ENCODE measurements around the gene CLDN6. TPM values are rescaled to one million over a fixed set of nuclear protein-coding genes. Genes with fewer than 3 reads are reported as not detected.
A peak's percentile ranks its signal among the peaks of the same experiment; 100 is the strongest.

CLDN6 gene
- total RNA-seq, 2 donors from 2014 or later, result not detected

DNA sequence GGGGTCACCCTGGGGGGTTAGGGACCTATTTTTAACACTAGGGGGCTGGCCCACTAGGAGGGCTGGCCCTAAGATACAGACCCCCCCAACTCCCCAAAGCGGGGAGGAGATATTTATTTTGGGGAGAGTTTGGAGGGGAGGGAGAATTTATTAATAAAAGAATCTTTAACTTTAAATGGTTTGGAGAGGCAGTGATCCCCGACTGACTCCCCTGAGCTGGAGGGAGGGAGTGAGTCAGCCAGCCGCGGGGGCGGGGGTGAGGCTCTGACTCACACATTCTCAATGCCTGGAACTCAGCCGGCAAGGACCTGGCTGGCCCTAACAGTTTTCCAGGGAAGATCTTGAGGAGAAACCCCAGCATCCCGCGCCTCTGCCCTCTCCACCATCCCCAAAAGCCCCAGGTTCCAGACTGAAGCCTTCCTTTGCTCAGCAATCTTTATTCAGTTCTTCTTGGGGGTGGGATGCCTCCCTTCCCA is 4.3 kb upstream of the CLDN6 start:
- Histone ChIP-seq H3K9me3 (no peaks in the 10 kb centered on the region), H3K4me1 (ENCODE audit: control insufficient read depth in 1 of 2, low read depth in 2 of 2) (peaks cover 0 to 39% of the 10 kb centered on the region in 2 donors), H3K36me3 (peaks cover 12% of the 10 kb centered on the region), H3K4me3 (peak overlapping the region; percentile 98), H3K27me3 (replicated peaks; ENCODE audit: insufficient read depth) (no peaks in the 10 kb centered on the region), H3K27ac (peak overlapping the region; percentile 94 to 100)
- peak; percentile 78 for DNase-seq (ENCODE audit: low spot score)
- peak; percentile 36 for ATAC-seq (ENCODE audit: insufficient number of reproducible peaks, low FRiP score, low read depth)
- TF ChIP-seq, protein P1, sequence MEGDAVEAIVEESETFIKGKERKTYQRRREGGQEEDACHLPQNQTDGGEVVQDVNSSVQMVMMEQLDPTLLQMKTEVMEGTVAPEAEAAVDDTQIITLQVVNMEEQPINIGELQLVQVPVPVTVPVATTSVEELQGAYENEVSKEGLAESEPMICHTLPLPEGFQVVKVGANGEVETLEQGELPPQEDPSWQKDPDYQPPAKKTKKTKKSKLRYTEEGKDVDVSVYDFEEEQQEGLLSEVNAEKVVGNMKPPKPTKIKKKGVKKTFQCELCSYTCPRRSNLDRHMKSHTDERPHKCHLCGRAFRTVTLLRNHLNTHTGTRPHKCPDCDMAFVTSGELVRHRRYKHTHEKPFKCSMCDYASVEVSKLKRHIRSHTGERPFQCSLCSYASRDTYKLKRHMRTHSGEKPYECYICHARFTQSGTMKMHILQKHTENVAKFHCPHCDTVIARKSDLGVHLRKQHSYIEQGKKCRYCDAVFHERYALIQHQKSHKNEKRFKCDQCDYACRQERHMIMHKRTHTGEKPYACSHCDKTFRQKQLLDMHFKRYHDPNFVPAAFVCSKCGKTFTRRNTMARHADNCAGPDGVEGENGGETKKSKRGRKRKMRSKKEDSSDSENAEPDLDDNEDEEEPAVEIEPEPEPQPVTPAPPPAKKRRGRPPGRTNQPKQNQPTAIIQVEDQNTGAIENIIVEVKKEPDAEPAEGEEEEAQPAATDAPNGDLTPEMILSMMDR (IDR thresholded peaks at IDR 0.05), result no peak

DNA sequence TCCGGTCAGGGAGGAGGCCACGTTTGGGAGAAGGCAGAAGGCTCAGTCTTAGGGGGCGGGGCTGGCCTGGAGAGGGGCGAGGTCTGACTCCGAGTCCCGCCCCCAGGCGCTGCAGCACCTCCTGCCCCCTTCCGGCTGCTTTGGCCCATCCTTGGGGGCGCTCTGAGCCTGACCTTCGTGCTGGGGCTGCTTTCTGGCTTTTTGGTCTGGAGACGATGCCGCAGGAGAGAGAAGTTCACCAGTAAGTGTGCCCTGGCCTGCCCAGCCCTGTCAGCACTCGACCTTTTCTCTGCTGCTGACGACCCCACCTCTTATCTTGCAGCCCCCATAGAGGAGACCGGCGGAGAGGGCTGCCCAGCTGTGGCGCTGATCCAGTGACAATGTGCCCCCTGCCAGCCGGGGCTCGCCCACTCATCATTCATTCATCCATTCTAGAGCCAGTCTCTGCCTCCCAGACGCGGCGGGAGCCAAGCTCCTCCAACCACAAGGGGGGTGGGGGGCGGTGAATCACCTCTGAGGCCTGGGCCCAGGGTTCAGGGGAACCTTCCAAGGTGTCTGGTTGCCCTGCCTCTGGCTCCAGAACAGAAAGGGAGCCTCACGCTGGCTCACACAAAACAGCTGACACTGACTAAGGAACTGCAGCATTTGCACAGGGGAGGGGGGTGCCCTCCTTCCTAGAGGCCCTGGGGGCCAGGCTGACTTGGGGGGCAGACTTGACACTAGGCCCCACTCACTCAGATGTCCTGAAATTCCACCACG is 3.6 kb upstream of the CLDN6 start:
- Histone ChIP-seq H3K36me3 (peaks cover 10% of the 10 kb centered on the region), H3K27me3 (replicated peaks; ENCODE audit: insufficient read depth) (no peaks in the 10 kb centered on the region), H3K4me3 (peak overlapping the region; percentile 98), H3K9me3 (no peaks in the 10 kb centered on the region), H3K4me1 (ENCODE audit: control insufficient read depth in 1 of 2, low read depth in 2 of 2) (peaks cover 0 to 39% of the 10 kb centered on the region in 2 donors), H3K27ac (peak overlapping the region; percentile 94 to 100)
- ATAC-seq (ENCODE audit: insufficient number of reproducible peaks, low FRiP score, low read depth), result peak; percentile 30
- TF ChIP-seq, protein P1 (IDR thresholded peaks at IDR 0.05), result peak; percentile 6
- DNase-seq (ENCODE audit: low spot score), result peak; percentile 75

DNA sequence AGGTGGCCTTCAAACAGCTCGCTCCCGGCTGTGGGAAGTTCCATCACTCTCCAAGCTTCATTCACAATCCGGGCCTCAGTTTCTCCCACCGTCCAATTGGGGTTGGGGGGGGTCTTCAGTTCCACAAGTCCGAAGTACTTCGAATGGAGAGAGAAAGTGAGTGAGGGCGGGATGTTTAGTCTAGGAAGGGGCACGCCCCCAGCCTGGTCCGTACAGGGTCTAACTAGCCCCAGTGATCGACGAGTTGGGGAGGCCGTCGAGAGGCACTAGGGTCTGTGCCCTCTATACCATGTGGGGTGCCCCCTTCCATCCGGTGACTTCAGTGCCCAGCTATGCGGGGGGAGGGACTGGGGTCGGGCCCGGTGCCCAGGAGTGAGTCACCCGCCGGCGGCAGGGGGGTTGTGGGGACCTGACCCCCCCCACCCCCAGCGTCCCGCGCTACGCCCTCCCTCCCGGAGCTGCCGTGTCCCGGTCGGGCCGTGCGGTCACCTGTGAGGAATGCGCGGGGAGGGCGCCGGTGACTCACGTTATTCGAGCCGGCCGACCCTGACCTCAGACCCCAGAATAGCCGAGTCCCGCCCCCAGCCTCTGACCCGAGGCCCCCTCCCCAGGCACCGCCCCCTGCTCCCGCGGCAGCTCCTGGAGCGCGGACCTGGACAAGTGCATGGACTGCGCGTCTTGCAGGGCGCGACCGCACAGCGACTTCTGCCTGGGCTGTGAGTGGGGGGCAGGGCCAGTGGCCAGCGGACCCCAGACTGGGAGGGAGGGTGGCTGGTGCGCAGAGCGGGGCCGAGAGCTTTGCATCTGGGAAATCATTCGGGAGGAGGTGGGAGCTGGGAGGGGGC is 2.8 kb upstream of the CLDN6 start:
- Histone ChIP-seq H3K4me1 (ENCODE audit: control insufficient read depth in 1 of 2, low read depth in 2 of 2) (peaks cover 0 to 39% of the 10 kb centered on the region in 2 donors), H3K9me3 (no peaks in the 10 kb centered on the region), H3K27me3 (replicated peaks; ENCODE audit: insufficient read depth) (no peaks in the 10 kb centered on the region), H3K4me3 (peak overlapping the region; percentile 98), H3K27ac (peak overlapping the region; percentile 94 to 100), H3K36me3 (peaks cover 2% of the 10 kb centered on the region)
- DNase-seq (ENCODE audit: low spot score) (peak; percentile 76), ATAC-seq (ENCODE audit: insufficient number of reproducible peaks, low FRiP score, low read depth) (peak; percentile 52)
- TF ChIP-seq, protein P1 (IDR thresholded peaks at IDR 0.05), result no peak

DNA sequence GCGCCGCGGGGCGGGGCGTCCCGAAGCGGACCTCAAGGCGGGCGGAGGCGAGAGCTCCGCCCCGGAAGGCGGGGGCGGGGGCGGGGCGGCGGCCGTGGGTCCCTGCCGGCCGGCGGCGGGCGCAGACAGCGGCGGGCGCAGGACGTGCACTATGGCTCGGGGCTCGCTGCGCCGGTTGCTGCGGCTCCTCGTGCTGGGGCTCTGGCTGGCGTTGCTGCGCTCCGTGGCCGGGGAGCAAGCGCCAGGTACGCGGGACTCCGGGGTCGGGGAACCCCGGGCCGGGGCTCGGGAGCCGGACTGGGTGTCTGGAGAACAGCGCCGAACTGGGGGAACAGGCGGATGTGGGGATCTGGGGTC is 2.2 kb upstream of the CLDN6 start, which contains the start of gene TNFRSF12A:
TSS of gene TNFRSF12A (plus strand) at position 122 of the 357 bp plus-strand sequence. CDS start at position 152, 30 bp downstream.
- Histone ChIP-seq H3K27ac (peak within 1 kb of the TSS; percentile 94 to 100), H3K4me3 (peak within 1 kb of the TSS; percentile 98), H3K9me3 (no peaks in the 10 kb centered on the region), H3K36me3 (no peaks in the 10 kb centered on the region), H3K4me1 (ENCODE audit: control insufficient read depth in 1 of 2, low read depth in 2 of 2) (peaks cover 0 to 35% of the 10 kb centered on the region in 2 donors), H3K27me3 (replicated peaks; ENCODE audit: insufficient read depth) (no peaks in the 10 kb centered on the region)
- ATAC-seq (ENCODE audit: insufficient number of reproducible peaks, low FRiP score, low read depth) (no peak), DNase-seq (ENCODE audit: low spot score) (no peak)
- TF ChIP-seq, protein P1 (IDR thresholded peaks at IDR 0.05), result no peak
